Stimulated activated CD4-positive, alpha-beta T cell treated with anti-CD3 and anti-CD28 coated beads, Interleukin-2, amount 100 ng/mL, for 4 hours (primary cell): Measurements from ENCODE around the gene NEU4.

Source experiments
- DNase-seq: peaks from one replicate; pipeline ENCODE4 v3.0.0-alpha.2; 2020; ENCODE audit warnings: low read depth

Gene NEU4

GRCh38 chr2:241853651-241854341 lies 44.8 kb downstream of the NEU4 start:
- DNase-seq, result no peak

GRCh38 chr2:241854342-241855244 lies 45.6 kb downstream of the NEU4 start:
- DNase-seq, result no peak

GRCh38 chr2:241855245-241855887 lies 46.4 kb downstream of the NEU4 start:
- DNase-seq, result no peak

GRCh38 chr2:241855888-241856422 lies 47.0 kb downstream of the NEU4 start:
- DNase-seq, result no peak

GRCh38 chr2:241857041-241857541 lies 48.1 kb downstream of the NEU4 start:
- no peak for DNase-seq

- DNase-seq, result no peak
Observed at GRCh38 chr2:241857572-241858121, 48.7 kb downstream of the NEU4 start.

- peak; percentile 86 for DNase-seq
Observed at GRCh38 chr2:241858206-241859016, 49.4 kb downstream of the NEU4 start, which contains the start of gene PDCD1. PDCD1 (minus strand) TSS chr2:241858894; CDS start chr2:241858838, 56 bp downstream.

- no peak for DNase-seq
Observed at GRCh38 chr2:241859017-241859435, 50.0 kb downstream of the NEU4 start.

GRCh38 chr2:241859436-241860183 lies 50.6 kb downstream of the NEU4 start:
- peak; percentile 78 for DNase-seq

GRCh38 chr2:241860184-241861078 lies 51.4 kb downstream of the NEU4 start:
- no peak for DNase-seq

GRCh38 chr2:241861264-241861663 lies 52.3 kb downstream of the NEU4 start:
- DNase-seq, result no peak

- no peak for DNase-seq
Observed at GRCh38 chr2:241862093-241862492, 53.1 kb downstream of the NEU4 start.

- DNase-seq, result no peak
Observed at GRCh38 chr2:241862775-241863535, 54.0 kb downstream of the NEU4 start.

GRCh38 chr2:241863536-241863954 lies 54.6 kb downstream of the NEU4 start:
- DNase-seq, result peak; percentile 38

- DNase-seq, result no peak
Observed at GRCh38 chr2:241864168-241864849, 55.3 kb downstream of the NEU4 start.

- no peak for DNase-seq
Observed at GRCh38 chr2:241864850-241865213, 55.8 kb downstream of the NEU4 start.

GRCh38 chr2:241865416-241865956 lies 56.5 kb downstream of the NEU4 start:
- DNase-seq, result no peak
